IMR-90 (cell line): ENCODE measurements around the gene ECPAS.

Experiments used
- CTCF ChIP-seq: conservative IDR thresholded peaks from 2 replicates; pipeline ENCODE4 v1.5.1; 2012; ENCODE audit warnings: mild to moderate bottlenecking, low read depth, low read length, improper control_type of control experiment
- FOS ChIP-seq: fragments of 150-350 bp; IDR thresholded peaks from 2 replicates; pipeline ENCODE4 v1.6.1; 2016; ENCODE audit warnings: low read depth, low read length
- POLR2A ChIP-seq: IDR thresholded peaks from 2 replicates; pipeline ENCODE4 v1.6.1; 2012; ENCODE audit warnings: mild to moderate bottlenecking, low read depth, low read length
- RFX5 ChIP-seq: IDR thresholded peaks from 2 replicates; pipeline ENCODE4 v1.8.0; 2012; ENCODE audit warnings: low read depth, mild to moderate bottlenecking, low read length, moderate library complexity

DNA sequence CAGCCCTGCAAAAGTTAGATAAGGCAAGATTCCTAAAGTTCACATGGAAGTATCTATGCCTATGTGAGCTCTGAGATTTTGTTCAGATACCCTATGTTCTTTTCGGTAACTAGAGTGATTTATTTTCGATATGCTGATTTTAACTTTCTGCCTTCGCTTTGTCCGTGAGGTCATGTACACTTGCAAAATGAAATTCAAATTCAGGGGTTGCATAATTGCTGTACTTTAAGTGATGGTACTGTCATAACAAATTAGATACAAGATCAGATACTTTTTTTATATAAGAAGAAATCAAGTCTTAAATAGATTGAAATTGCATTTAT, 350 bp upstream of the ECPAS start:
- TF ChIP-seq CTCF (no peak), RFX5 (no peak), POLR2A (no peak), FOS (no peak)
